ENCODE measurements around the gene NOL12.

The NOL12 gene

GRCh38 chr22:37726241-37726887 is 40.2 kb downstream of the NOL12 start:
- Histone ChIP-seq H3K27me3 (replicated peaks; ENCODE audit: control insufficient read depth, insufficient read depth, low read length) (no peaks in the 10 kb centered on the region), H3K4me3 (ENCODE audit: low read length) (no peak overlapping the region), H3K36me3 (ENCODE audit: control insufficient read depth, insufficient read depth, low read length, severe bottlenecking) (no peaks in the 10 kb centered on the region), H3K9me3 (ENCODE audit: control insufficient read depth, low read length) (no peaks in the 10 kb centered on the region), H3K9ac (ENCODE audit: low read length) (no peak overlapping the region), H3K4me1 (ENCODE audit: control insufficient read depth, insufficient read depth, low read length) (peaks cover 18% of the 10 kb centered on the region)
- no peak for DNase-seq (ENCODE audit: low read depth)

GRCh38 chr22:37728620-37729019 is 42.5 kb downstream of the NOL12 start:
- DNase-seq (ENCODE audit: low read depth) = no peak
- Histone ChIP-seq H3K27me3 (replicated peaks; ENCODE audit: control insufficient read depth, insufficient read depth, low read length) (no peaks in the 10 kb centered on the region), H3K4me1 (ENCODE audit: control insufficient read depth, insufficient read depth, low read length) (peaks cover 18% of the 10 kb centered on the region), H3K4me3 (ENCODE audit: low read length) (no peak overlapping the region), H3K9ac (ENCODE audit: low read length) (no peak overlapping the region), H3K9me3 (ENCODE audit: control insufficient read depth, low read length) (no peaks in the 10 kb centered on the region), H3K36me3 (ENCODE audit: control insufficient read depth, insufficient read depth, low read length, severe bottlenecking) (no peaks in the 10 kb centered on the region)

GRCh38 chr22:37731804-37732471 is 45.8 kb downstream of the NOL12 start:
- Histone ChIP-seq H3K4me3 (ENCODE audit: low read length) (no peak overlapping the region), H3K4me1 (ENCODE audit: control insufficient read depth, insufficient read depth, low read length) (peaks cover 18% of the 10 kb centered on the region), H3K36me3 (ENCODE audit: control insufficient read depth, insufficient read depth, low read length, severe bottlenecking) (no peaks in the 10 kb centered on the region), H3K9me3 (ENCODE audit: control insufficient read depth, low read length) (no peaks in the 10 kb centered on the region), H3K9ac (ENCODE audit: low read length) (no peak overlapping the region), H3K27me3 (replicated peaks; ENCODE audit: control insufficient read depth, insufficient read depth, low read length) (no peaks in the 10 kb centered on the region)
- DNase-seq (ENCODE audit: low read depth) = no peak

DNA sequence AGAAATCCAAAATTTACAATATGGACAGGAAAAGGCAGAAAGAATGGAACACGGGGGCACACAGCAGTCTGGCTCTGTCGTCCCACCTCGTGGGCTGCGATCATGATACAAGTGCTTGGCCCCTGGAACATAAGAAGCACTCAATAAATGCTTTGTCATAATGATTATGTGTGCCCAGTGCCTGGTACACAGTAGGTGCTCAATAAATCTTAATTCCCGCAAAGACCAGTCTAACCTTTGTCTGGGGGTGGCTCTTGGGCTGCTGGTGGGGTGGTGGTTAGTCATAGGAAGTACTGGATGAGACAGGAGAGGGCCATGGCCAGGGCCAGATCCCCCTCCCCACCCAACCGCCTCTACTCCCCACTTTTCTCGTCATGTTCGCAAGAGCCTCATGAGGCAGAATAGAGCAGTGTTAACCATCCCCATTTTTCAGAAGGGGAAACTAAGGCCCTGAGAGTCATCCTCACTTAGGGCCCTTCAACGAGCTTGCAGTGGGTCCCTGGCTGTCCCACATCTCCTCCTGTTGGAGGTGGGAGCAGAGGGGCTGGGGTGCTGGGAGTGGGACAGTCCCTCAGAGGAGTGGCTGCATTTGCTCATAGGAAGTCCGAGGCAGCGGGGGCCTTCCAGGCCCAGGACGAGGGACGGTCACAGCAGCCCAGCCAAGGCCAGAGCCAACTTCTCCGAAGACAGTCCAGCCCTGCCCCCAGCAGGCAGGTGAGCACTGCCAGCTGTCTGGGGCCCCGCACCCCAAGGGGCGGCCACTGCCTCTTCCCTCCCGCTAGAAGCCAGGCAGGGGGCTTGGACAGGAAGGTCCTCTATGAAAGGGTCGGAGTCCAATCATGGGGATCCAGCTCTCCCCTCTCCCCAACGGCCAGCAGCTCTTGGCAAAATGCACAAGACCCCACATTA is 46.8 kb downstream of the NOL12 start:
- Histone ChIP-seq H3K36me3 (ENCODE audit: control insufficient read depth, insufficient read depth, low read length, severe bottlenecking) (no peaks in the 10 kb centered on the region), H3K4me1 (ENCODE audit: control insufficient read depth, insufficient read depth, low read length) (peaks cover 13% of the 10 kb centered on the region), H3K9ac (ENCODE audit: low read length) (no peak overlapping the region), H3K27me3 (replicated peaks; ENCODE audit: control insufficient read depth, insufficient read depth, low read length) (no peaks in the 10 kb centered on the region), H3K4me3 (ENCODE audit: low read length) (no peak overlapping the region), H3K9me3 (ENCODE audit: control insufficient read depth, low read length) (no peaks in the 10 kb centered on the region)
- DNase-seq (ENCODE audit: low read depth) = no peak

GRCh38 chr22:37733625-37734401 is 47.7 kb downstream of the NOL12 start:
- no peak for DNase-seq (ENCODE audit: low read depth)
- no peak overlapping the region for H3K4me3 ChIP-seq (ENCODE audit: low read length)
- H3K4me1 ChIP-seq (ENCODE audit: control insufficient read depth, insufficient read depth, low read length) = peaks cover 10% of the 10 kb centered on the region
- H3K9ac ChIP-seq (ENCODE audit: low read length) = no peak overlapping the region
- no peaks in the 10 kb centered on the region for H3K27me3 ChIP-seq (replicated peaks; ENCODE audit: control insufficient read depth, insufficient read depth, low read length)
- H3K9me3 ChIP-seq (ENCODE audit: control insufficient read depth, low read length) = no peaks in the 10 kb centered on the region
- H3K36me3 ChIP-seq (ENCODE audit: control insufficient read depth, insufficient read depth, low read length, severe bottlenecking) = no peaks in the 10 kb centered on the region

DNA sequence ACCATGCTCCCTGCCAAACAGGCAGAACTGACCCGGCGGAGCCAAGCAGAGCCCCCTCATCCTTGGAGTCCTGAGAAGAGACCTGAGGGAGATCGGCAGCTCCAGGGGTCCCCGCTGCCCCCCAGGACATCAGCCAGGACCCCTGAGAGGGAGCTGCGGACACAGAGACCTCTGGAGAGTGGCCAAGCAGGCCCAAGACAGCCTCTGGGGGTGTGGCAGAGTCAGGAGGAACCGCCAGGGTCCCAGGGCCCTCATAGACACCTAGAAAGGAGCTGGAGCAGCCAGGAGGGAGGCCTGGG is 48.2 kb downstream of the NOL12 start:
- H3K9me3 ChIP-seq (ENCODE audit: control insufficient read depth, low read length) = no peaks in the 10 kb centered on the region
- H3K9ac ChIP-seq (ENCODE audit: low read length) = no peak overlapping the region
- H3K36me3 ChIP-seq (ENCODE audit: control insufficient read depth, insufficient read depth, low read length, severe bottlenecking) = no peaks in the 10 kb centered on the region
- no peak for DNase-seq (ENCODE audit: low read depth)
- no peaks in the 10 kb centered on the region for H3K27me3 ChIP-seq (replicated peaks; ENCODE audit: control insufficient read depth, insufficient read depth, low read length)
- H3K4me3 ChIP-seq (ENCODE audit: low read length) = no peak overlapping the region
- peaks cover 16% of the 10 kb centered on the region for H3K4me1 ChIP-seq (ENCODE audit: control insufficient read depth, insufficient read depth, low read length)

GRCh38 chr22:37734964-37735451 is 48.9 kb downstream of the NOL12 start:
- H3K27me3 ChIP-seq (replicated peaks; ENCODE audit: control insufficient read depth, insufficient read depth, low read length) = no peaks in the 10 kb centered on the region
- peaks cover 17% of the 10 kb centered on the region for H3K4me1 ChIP-seq (ENCODE audit: control insufficient read depth, insufficient read depth, low read length)
- H3K9me3 ChIP-seq (ENCODE audit: control insufficient read depth, low read length) = no peaks in the 10 kb centered on the region
- H3K4me3 ChIP-seq (ENCODE audit: low read length) = no peak overlapping the region
- no peaks in the 10 kb centered on the region for H3K36me3 ChIP-seq (ENCODE audit: control insufficient read depth, insufficient read depth, low read length, severe bottlenecking)
- H3K9ac ChIP-seq (ENCODE audit: low read length) = no peak overlapping the region
- DNase-seq (ENCODE audit: low read depth) = no peak

- Histone ChIP-seq H3K4me3 (ENCODE audit: low read length) (no peak overlapping the region), H3K9me3 (ENCODE audit: control insufficient read depth, low read length) (no peaks in the 10 kb centered on the region), H3K36me3 (ENCODE audit: control insufficient read depth, insufficient read depth, low read length, severe bottlenecking) (no peaks in the 10 kb centered on the region), H3K4me1 (ENCODE audit: control insufficient read depth, insufficient read depth, low read length) (peaks cover 40% of the 10 kb centered on the region), H3K27me3 (replicated peaks; ENCODE audit: control insufficient read depth, insufficient read depth, low read length) (no peaks in the 10 kb centered on the region), H3K9ac (ENCODE audit: low read length) (no peak overlapping the region)
- no peak for DNase-seq (ENCODE audit: low read depth)
These were observed 52.9 kb downstream of the NOL12 start for GRCh38 chr22:37739035-37739434.

DNA sequence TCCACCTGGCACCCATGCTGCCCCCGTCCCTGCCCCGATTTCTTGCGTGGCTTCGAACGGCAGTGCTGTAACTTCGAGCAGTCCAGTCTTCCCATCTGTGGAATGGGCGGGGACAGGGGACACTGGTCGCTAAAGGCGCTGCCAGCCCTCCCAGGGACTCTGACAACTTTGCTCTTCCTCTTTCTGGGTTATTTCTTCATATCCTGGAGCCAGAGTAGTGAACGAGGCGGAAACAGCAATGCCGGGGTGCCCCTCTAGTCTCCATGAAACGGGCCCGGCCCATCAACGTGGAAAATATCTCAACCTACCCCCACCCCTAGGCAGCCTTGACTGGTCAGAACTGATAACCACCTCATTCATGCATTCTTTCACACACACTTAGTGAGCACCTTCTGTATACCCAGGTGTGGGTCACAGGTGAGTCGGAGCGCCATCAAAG is 53.5 kb downstream of the NOL12 start:
- peaks cover 40% of the 10 kb centered on the region for H3K4me1 ChIP-seq (ENCODE audit: control insufficient read depth, insufficient read depth, low read length)
- H3K4me3 ChIP-seq (ENCODE audit: low read length) = no peak overlapping the region
- no peaks in the 10 kb centered on the region for H3K27me3 ChIP-seq (replicated peaks; ENCODE audit: control insufficient read depth, insufficient read depth, low read length)
- no peaks in the 10 kb centered on the region for H3K36me3 ChIP-seq (ENCODE audit: control insufficient read depth, insufficient read depth, low read length, severe bottlenecking)
- H3K9me3 ChIP-seq (ENCODE audit: control insufficient read depth, low read length) = no peaks in the 10 kb centered on the region
- DNase-seq (ENCODE audit: low read depth) = no peak
- H3K9ac ChIP-seq (ENCODE audit: low read length) = no peak overlapping the region

DNA sequence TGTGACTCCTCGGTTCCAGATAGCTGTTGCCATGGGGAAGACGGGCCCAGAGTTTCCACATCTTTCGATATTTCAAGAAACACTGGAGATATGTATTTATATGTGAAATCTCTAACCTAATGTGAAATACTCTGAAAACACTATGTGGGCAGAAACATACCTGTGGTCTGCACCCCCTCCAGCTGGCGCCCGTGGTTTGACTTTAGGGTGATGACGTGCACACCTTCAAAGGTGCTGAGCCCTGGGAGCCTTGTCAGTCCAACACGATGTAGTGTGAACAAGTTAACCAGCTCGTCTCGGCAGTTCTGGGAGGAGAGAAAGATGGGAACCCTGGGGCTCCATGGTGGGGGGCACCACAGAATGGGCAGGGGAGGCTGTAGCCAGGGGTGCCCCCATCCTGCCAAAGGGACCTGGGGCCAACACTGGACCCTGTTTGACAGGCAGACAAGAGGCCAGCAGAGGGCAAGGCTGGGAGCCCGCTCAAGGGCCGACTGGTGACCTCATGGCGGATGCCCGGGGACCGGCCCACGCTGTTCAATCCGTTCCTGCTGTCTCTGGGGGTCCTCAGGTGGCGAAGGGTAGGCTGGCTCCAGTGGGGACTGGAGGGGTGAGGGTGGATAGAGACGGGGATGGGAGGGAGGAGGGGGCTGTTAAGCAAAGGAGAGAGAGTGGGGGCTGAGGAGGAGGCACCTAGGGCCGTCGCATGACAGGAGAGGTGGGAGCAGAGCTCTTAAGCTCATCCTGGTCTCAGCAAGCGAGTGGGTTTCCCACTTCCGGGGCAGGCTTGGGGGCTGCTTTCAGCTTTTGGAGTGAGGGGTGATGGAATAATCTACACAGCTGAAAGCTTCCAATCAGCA is 54.5 kb downstream of the NOL12 start:
- no peaks in the 10 kb centered on the region for H3K27me3 ChIP-seq (replicated peaks; ENCODE audit: control insufficient read depth, insufficient read depth, low read length)
- DNase-seq (ENCODE audit: low read depth) = no peak
- peaks cover 46% of the 10 kb centered on the region for H3K4me1 ChIP-seq (ENCODE audit: control insufficient read depth, insufficient read depth, low read length)
- H3K9me3 ChIP-seq (ENCODE audit: control insufficient read depth, low read length) = no peaks in the 10 kb centered on the region
- H3K4me3 ChIP-seq (ENCODE audit: low read length) = no peak overlapping the region
- no peaks in the 10 kb centered on the region for H3K36me3 ChIP-seq (ENCODE audit: control insufficient read depth, insufficient read depth, low read length, severe bottlenecking)
- no peak overlapping the region for H3K9ac ChIP-seq (ENCODE audit: low read length)

Measured in adipocyte (in vitro differentiated cells).